SK-N-SH (cell line): Measurements from ENCODE around the gene ZEB1.

Experiments used
- CTCF ChIP-seq: fragments of 200-600 bp; sonication (generic); IDR thresholded peaks from 2 replicates; pipeline ENCODE4 v1.6.1; 2017; ENCODE audit warnings: antibody characterized with exemption, mild to moderate bottlenecking, moderate library complexity
- GABPA ChIP-seq: IDR thresholded peaks from 2 replicates; pipeline ENCODE4 v1.4.0; 2012; ENCODE audit warnings: low read depth, mild to moderate bottlenecking
- NRF1 ChIP-seq: IDR thresholded peaks from 2 replicates; pipeline ENCODE4 v1.6.1; 2012; ENCODE audit warnings: low read depth, mild to moderate bottlenecking, low read length
- POLR2AphosphoS5 ChIP-seq: IDR thresholded peaks from 2 replicates; pipeline ENCODE4 v1.6.1; 2012; ENCODE audit warnings: low read depth, low read length
- RAD21 ChIP-seq: IDR thresholded peaks from 2 replicates; pipeline ENCODE4 v1.6.1; 2012; ENCODE audit warnings: mild to moderate bottlenecking, low read length
- RCOR1 ChIP-seq: fragments of 150-350 bp; IDR thresholded peaks from 2 replicates; pipeline ENCODE4 v1.6.1; 2017; ENCODE audit warnings: antibody characterized with exemption, low read length
- RFX5 ChIP-seq: IDR thresholded peaks from 2 replicates; pipeline ENCODE4 v1.6.1; 2012; ENCODE audit warnings: mild to moderate bottlenecking, improper control_type of control experiment, low read length
- SIN3A ChIP-seq: IDR thresholded peaks from 2 replicates; pipeline ENCODE4 v1.6.1; 2012; ENCODE audit warnings: low read depth, mild to moderate bottlenecking, low read length, moderate library complexity, borderline replicate concordance
- TAF1 ChIP-seq: IDR thresholded peaks from 2 replicates; pipeline ENCODE4 v1.6.1; 2012; ENCODE audit warnings: low read depth, mild to moderate bottlenecking, low read length, moderate library complexity, borderline replicate concordance
- TEAD4 ChIP-seq: IDR thresholded peaks from 2 replicates; pipeline ENCODE4 v1.4.0; 2012; ENCODE audit warnings: mild to moderate bottlenecking, borderline replicate concordance; ENCODE audit not compliant: insufficient read depth
- USF2 ChIP-seq: fragments of 150-350 bp; IDR thresholded peaks from 2 replicates; pipeline ENCODE4 v1.6.1; 2017; ENCODE audit warnings: antibody characterized with exemption, low read length, low read depth, borderline replicate concordance
- ZBTB33 ChIP-seq: IDR thresholded peaks from 2 replicates; pipeline ENCODE4 v1.4.0; 2012; ENCODE audit warnings: low read depth, borderline replicate concordance

GRCh38 chr10:31318382-31318853, 598 bp upstream of the ZEB1 start:
- TF ChIP-seq CTCF (no peak), POLR2AphosphoS5 (no peak), NRF1 (no peak), TAF1 (no peak), RCOR1 (no peak), SIN3A (no peak; the same call in 1 of the 2 replicates), USF2 (no peak), RAD21 (no peak), TEAD4 (no peak), RFX5 (no peak), GABPA (no peak), ZBTB33 (no peak)
